LNCaP clone FGC (cell line): ENCODE measurements around the gene FKBP6.

ENCODE experiments used
- DNase-seq: peaks from one replicate; pipeline ENCODE4 v3.0.0-alpha.2; 2011; ENCODE audit warnings: low read depth
- H3K4me3 ChIP-seq: 2 replicates; pipeline ENCODE4 v1.5.1; 2011; ENCODE audit warnings: mild to moderate bottlenecking, low read depth, low read length, control low read depth
- TF ChIP-seq, protein P1 (sequence below): IDR thresholded peaks from 2 replicates; pipeline ENCODE4 v1.5.1; 2012; ENCODE audit warnings: mild to moderate bottlenecking; ENCODE audit not compliant: control insufficient read depth, insufficient read depth; ENCODE audit errors: extremely low read depth

The FKBP6 gene

DNA sequence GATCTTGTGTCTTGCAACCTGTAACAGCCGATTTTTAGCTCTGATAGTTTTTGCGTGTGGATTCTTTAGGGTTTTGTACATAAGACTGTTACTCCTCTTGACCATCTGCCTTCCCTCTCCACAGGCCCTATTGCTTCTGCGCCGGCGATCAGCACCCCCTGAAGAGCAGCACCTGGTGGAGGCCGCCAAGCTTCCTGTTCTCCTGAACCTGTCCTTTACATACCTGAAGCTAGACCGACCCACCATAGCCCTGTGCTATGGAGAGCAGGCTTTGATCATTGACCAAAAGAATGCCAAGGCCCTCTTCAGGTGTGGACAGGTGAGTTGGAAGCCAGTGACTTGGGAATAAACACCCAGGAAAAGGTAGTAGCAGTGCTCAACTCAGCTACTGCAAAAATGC lies 12.6 kb downstream of the FKBP6 start:
- H3K4me3 ChIP-seq: no peak overlapping the region
- no peak for DNase-seq
- TF ChIP-seq, protein P1, sequence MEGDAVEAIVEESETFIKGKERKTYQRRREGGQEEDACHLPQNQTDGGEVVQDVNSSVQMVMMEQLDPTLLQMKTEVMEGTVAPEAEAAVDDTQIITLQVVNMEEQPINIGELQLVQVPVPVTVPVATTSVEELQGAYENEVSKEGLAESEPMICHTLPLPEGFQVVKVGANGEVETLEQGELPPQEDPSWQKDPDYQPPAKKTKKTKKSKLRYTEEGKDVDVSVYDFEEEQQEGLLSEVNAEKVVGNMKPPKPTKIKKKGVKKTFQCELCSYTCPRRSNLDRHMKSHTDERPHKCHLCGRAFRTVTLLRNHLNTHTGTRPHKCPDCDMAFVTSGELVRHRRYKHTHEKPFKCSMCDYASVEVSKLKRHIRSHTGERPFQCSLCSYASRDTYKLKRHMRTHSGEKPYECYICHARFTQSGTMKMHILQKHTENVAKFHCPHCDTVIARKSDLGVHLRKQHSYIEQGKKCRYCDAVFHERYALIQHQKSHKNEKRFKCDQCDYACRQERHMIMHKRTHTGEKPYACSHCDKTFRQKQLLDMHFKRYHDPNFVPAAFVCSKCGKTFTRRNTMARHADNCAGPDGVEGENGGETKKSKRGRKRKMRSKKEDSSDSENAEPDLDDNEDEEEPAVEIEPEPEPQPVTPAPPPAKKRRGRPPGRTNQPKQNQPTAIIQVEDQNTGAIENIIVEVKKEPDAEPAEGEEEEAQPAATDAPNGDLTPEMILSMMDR: no peak

DNA sequence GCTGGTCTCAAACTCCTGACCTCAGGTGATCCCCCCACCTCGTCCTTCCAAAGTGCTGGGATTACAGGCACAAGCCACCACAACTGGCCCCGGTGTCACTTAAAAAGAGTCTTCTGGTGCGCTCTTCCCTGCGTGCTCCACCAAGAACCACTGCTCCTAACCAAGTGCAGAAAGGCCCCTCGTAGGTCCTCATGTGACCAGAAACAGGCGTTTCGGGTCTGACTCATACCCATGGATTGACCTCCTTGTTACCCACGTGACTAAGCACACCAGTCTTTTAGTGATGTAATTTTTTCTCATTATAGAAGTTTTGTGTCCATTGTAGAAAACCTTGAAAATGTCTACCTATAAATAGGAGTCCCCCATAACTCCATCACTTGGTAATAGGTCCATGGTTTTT lies 13.9 kb downstream of the FKBP6 start:
- no peak overlapping the region for H3K4me3 ChIP-seq
- TF ChIP-seq, protein P1: no peak
- DNase-seq: no peak

DNA sequence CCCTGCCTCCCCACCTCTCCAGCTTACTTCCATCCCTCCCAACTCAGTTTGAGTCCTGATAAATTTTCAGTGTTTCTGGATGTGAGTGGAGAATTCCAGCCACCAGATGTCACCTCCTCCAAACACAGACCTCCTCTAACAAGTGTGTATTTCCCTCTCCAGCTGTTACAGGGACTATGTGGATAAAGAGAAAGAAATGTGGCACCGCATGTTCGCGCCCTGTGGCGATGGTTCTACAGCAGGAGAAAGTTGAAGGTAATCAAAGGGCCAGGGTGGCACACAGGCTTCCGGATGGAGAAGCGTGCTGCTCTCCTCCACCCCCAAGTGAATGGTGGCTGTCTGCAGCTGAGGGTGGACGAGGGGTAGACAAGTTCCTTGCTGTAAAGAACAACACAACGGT lies 14.7 kb downstream of the FKBP6 start:
- TF ChIP-seq, protein P1: peak; percentile 42
- H3K4me3 ChIP-seq: no peak overlapping the region
- DNase-seq: no peak

DNA sequence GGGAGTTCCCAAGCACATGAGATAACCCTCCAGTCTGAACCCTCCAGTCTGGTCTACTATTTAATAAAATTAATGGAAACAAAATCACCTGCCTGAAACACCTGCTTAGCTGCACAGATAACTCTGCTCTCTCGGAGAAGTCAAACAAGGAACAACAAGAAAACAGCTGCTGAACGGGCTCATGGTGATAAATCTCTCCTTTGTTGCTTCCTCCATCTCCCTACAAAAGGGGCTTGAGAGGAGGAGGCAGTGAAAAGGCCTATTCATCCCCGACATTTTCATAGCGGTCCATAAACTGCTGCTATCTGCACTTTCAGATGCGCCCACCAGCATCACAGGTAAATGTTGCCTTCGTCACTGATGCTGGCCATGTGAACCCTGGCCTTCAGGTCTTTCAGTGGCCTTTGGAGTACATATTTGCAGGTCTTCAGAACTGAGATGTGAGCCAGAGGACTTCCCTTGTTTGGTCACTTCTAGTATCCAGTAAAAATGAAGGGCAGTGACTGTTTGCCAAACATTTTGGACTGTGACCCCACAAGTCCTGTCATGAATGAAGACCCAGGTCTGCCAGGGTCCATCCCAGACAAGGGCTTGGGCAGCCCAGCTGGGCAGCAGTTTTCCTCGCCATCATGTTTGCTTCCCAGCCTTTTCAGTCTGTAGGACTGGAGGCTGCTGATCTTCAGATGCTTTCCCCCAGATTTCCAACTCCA lies 15.9 kb downstream of the FKBP6 start:
- TF ChIP-seq, protein P1: no peak
- no peak overlapping the region for H3K4me3 ChIP-seq
- DNase-seq: no peak

DNA sequence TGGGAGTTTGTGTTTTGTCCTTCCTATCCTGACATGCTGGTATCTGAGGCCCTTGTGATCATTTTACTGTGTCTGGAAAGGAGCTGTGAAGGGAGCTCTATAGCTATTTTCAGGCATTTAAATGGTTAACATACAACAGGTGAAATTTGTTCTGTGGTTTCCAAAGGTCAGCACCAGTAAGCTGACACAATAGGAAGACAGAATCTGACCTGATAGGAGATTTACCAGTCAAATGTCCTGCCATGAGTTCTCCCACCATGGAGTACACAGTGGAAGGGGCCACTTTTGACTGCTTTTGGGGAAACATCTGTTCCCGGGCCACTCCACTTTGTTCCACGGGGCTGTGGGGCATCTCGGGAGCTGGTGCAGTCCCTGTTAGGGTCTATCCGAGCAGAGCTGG lies 17.6 kb downstream of the FKBP6 start:
- no peak overlapping the region for H3K4me3 ChIP-seq
- TF ChIP-seq, protein P1: no peak
- no peak for DNase-seq

DNA sequence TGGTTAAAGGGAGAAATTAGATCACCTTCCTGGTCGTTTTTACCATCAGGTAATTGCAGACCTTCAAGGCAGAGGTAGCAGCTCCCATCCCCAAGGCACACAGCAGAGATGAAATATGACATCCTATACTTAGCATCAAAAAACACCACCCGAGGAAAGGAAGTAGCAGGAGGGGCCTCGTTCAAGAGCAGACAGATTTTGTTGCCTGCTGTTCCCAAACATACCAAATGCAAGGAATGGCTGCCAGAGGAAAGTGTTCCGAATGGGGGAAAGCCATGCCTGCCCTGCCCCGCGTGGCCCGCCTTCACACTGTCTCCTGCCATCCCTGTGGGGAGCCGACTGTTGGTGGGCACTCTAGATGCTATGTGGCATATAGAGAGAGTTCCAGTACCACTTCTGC lies 18.0 kb downstream of the FKBP6 start:
- H3K4me3 ChIP-seq: no peak overlapping the region
- TF ChIP-seq, protein P1: no peak
- no peak for DNase-seq

DNA sequence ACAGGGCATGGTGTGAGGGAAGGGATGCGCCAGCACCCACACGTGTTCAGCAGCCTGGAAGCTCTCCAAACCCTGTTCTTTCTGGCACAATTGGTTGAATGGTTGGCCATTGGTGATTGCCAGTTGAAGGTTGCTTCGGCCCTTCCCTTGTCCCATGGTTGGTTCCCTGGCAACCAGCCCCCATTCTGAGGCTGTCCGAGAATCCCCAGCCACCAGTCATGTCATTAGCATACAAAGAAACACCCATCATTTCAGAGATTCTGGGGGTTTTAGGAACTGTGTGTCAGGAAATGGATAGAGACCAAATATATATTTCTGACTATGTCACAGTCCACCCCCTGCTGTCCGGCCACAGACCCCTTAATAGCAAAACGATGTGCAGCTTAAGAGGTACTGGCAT lies 21.8 kb downstream of the FKBP6 start:
- DNase-seq: no peak
- TF ChIP-seq, protein P1: no peak
- no peak overlapping the region for H3K4me3 ChIP-seq
